Thymus (tissue), 11 donors: Measurements from ENCODE around the gene SLC35F3. TPM values are rescaled to one million over a fixed set of nuclear protein-coding genes. Genes with fewer than 3 reads are reported as not detected.

ENCODE experiments used
- DNase-seq, 9 donors: peaks; one replicate each; pipeline ENCODE4 v3.0.0-alpha.2; 2013; ENCODE audit warnings: low spot score in 9 of 9, low read depth in 6 of 9, missing footprints in 1 of 9
- H3K27ac ChIP-seq, 2 donors: one replicate each; pipeline ENCODE4 v1.5.1; 2013; ENCODE audit warnings: control low read depth in 1 of 2, low read depth in 1 of 2, low read length in 1 of 2, mild to moderate bottlenecking in 1 of 2, moderate library complexity in 1 of 2
- H3K27me3 ChIP-seq, 2 donors: one replicate each; pipeline ENCODE4 v1.5.1; 2013; ENCODE audit warnings: low read length in 1 of 2; ENCODE audit not compliant: control insufficient read depth in 2 of 2, insufficient read depth in 1 of 2
- H3K36me3 ChIP-seq, 2 donors: one replicate each; pipeline ENCODE4 v1.5.1; 2013; ENCODE audit warnings: low read length in 1 of 2, mild to moderate bottlenecking in 1 of 2, moderate library complexity in 1 of 2; ENCODE audit not compliant: control insufficient read depth in 2 of 2, insufficient read depth in 2 of 2
- H3K4me1 ChIP-seq, 2 donors: one replicate each; pipeline ENCODE4 v1.5.1; 2013; ENCODE audit warnings: low read length in 2 of 2; ENCODE audit not compliant: control insufficient read depth in 2 of 2, insufficient read depth in 2 of 2
- H3K4me3 ChIP-seq, 2 donors: one replicate each; pipeline ENCODE4 v1.5.1; 2013; ENCODE audit warnings: low read length in 2 of 2, control low read depth in 1 of 2, mild to moderate bottlenecking in 1 of 2
- H3K9me3 ChIP-seq, 2 donors: one replicate each; pipeline ENCODE4 v1.5.1; 2013; ENCODE audit warnings: low read length in 1 of 2, mild to moderate bottlenecking in 1 of 2; ENCODE audit not compliant: control insufficient read depth in 2 of 2, insufficient read depth in 1 of 2
- WGBS: extraction: QIAGEN DNeasy Blood & Tissue Kit; methylation state at CpG from one replicate; pipeline ENCODE4 v1.1.7; 2013; 5-methylcytosine and 5-hydroxymethylcytosine counted together
- polyA plus RNA-seq: library from polyadenylated mRNA; stranded (reverse); fragments of 200-250 nt; gene quantifications from one replicate; pipeline ENCODE4 v1.2.3, GENCODE V29; 2013
- total RNA-seq: library from RNA; stranded (reverse); fragments of 120-200 nt; gene quantifications from one replicate; pipeline ENCODE4 v1.2.4, GENCODE V29; 2013
- donor health status: healthy.

The SLC35F3 gene
- total and polyA plus RNA-seq, 2 donors, result 1.9 to 3.2 TPM

- H3K27ac ChIP-seq, result no peak overlapping the region
- no peak overlapping the region for H3K4me3 ChIP-seq
- DNase-seq, result no peak
- no peaks in the 10 kb centered on the region for H3K9me3 ChIP-seq
- no peaks in the 10 kb centered on the region for H3K27me3 ChIP-seq
- H3K36me3 ChIP-seq, result no peaks in the 10 kb centered on the region
- 91% methylated on average over 6 of the region's 6 CpGs for WGBS
- H3K4me1 ChIP-seq, result no peaks in the 10 kb centered on the region
Observed at GRCh38 chr1:234316937-234317336, 412.5 kb downstream of the SLC35F3 start.

- 97% methylated on average over 5 of the region's 5 CpGs for WGBS
- Histone ChIP-seq H3K36me3 (no peaks in the 10 kb centered on the region), H3K4me1 (no peaks in the 10 kb centered on the region), H3K9me3 (no peaks in the 10 kb centered on the region), H3K4me3 (no peak overlapping the region), H3K27ac (no peak overlapping the region), H3K27me3 (peaks cover 0 to 12% of the 10 kb centered on the region in 2 donors)
- DNase-seq, result no peak
Observed at GRCh38 chr1:234320069-234320468, 415.6 kb downstream of the SLC35F3 start.

- Histone ChIP-seq H3K27me3 (peaks cover 0 to 17% of the 10 kb centered on the region in 2 donors), H3K4me1 (no peaks in the 10 kb centered on the region), H3K36me3 (no peaks in the 10 kb centered on the region), H3K9me3 (no peaks in the 10 kb centered on the region), H3K27ac (no peak overlapping the region), H3K4me3 (no peak overlapping the region)
- no peak for DNase-seq
- WGBS, result 92% methylated on average over 8 of the region's 8 CpGs
Observed at GRCh38 chr1:234320549-234320948, 416.1 kb downstream of the SLC35F3 start.

- Histone ChIP-seq H3K36me3 (no peaks in the 10 kb centered on the region), H3K27ac (no peak overlapping the region), H3K9me3 (no peaks in the 10 kb centered on the region), H3K4me1 (no peaks in the 10 kb centered on the region), H3K27me3 (peaks cover 0 to 22% of the 10 kb centered on the region in 2 donors), H3K4me3 (no peak overlapping the region)
- WGBS, result 25% methylated on average over 6 of the region's 6 CpGs
- DNase-seq, result peak in 2 of 9 donors; percentile 21 to 51
Observed at GRCh38 chr1:234321231-234321630, 416.8 kb downstream of the SLC35F3 start.

- Histone ChIP-seq H3K27ac (no peak overlapping the region), H3K27me3 (peaks cover 0 to 25% of the 10 kb centered on the region in 2 donors), H3K9me3 (no peaks in the 10 kb centered on the region), H3K4me1 (no peaks in the 10 kb centered on the region), H3K4me3 (no peak overlapping the region), H3K36me3 (no peaks in the 10 kb centered on the region)
- no peak for DNase-seq
- WGBS, result 99% methylated on average over 3 of the region's 3 CpGs
Observed at GRCh38 chr1:234322097-234322496, 417.6 kb downstream of the SLC35F3 start.

GRCh38 chr1:234322979-234323378 lies 418.5 kb downstream of the SLC35F3 start:
- 47% methylated on average over 13 of the region's 13 CpGs for WGBS
- Histone ChIP-seq H3K36me3 (no peaks in the 10 kb centered on the region), H3K9me3 (no peaks in the 10 kb centered on the region), H3K4me3 (no peak overlapping the region), H3K27ac (no peak overlapping the region), H3K4me1 (no peaks in the 10 kb centered on the region), H3K27me3 (peaks cover 0 to 25% of the 10 kb centered on the region in 2 donors)
- peak in 5 of 9 donors; percentile 18 to 67 (median 38) for DNase-seq

DNA sequence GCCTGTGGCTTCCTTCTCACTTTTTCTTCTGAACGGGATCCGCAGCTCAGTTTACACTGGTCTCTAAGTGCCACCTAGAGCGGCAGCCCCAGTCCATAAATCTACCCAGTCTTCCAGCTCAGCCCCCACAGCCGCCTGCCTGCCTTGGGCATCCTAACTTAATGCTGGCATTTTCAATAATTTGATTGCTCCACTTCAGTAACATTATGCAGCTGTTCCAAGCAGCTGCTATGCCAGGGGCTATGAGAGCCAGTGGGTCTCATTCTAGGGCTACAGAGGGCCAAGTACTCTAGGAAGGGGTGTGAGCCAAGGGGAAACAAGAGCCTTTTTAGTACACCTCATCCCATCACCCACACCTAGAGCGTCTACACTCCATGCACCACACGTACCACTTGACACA lies 420.3 kb downstream of the SLC35F3 start:
- Histone ChIP-seq H3K9me3 (no peaks in the 10 kb centered on the region), H3K27me3 (peaks cover 0 to 25% of the 10 kb centered on the region in 2 donors), H3K4me3 (no peak overlapping the region), H3K4me1 (no peaks in the 10 kb centered on the region), H3K27ac (no peak overlapping the region), H3K36me3 (no peaks in the 10 kb centered on the region)
- DNase-seq, result no peak
- 94% methylated on average over 6 of the region's 6 CpGs for WGBS

GRCh38 chr1:234325878-234326496 lies 421.5 kb downstream of the SLC35F3 start:
- H3K27me3 ChIP-seq, result peaks cover 0 to 25% of the 10 kb centered on the region in 2 donors
- H3K4me1 ChIP-seq, result no peaks in the 10 kb centered on the region
- H3K9me3 ChIP-seq, result no peaks in the 10 kb centered on the region
- no peak overlapping the region for H3K27ac ChIP-seq
- DNase-seq, result no peak
- no peaks in the 10 kb centered on the region for H3K36me3 ChIP-seq
- 63% methylated on average over 7 of the region's 7 CpGs for WGBS
- peak overlapping the region; percentile 42 to 52 for H3K4me3 ChIP-seq

GRCh38 chr1:234326497-234327366 lies 422.3 kb downstream of the SLC35F3 start:
- no peaks in the 10 kb centered on the region for H3K36me3 ChIP-seq
- DNase-seq, result peak in 8 of 9 donors; percentile 31 to 79 (median 52)
- H3K27ac ChIP-seq, result no peak overlapping the region
- peaks cover 0 to 25% of the 10 kb centered on the region in 2 donors for H3K27me3 ChIP-seq
- no peaks in the 10 kb centered on the region for H3K4me1 ChIP-seq
- H3K4me3 ChIP-seq, result peak overlapping the region; percentile 42 to 52
- no peaks in the 10 kb centered on the region for H3K9me3 ChIP-seq
- 25% methylated on average over 20 of the region's 20 CpGs for whole genome bisulfite sequencing
